ENCODE results near the gene BBS9.
"Not testable (repeated sequence)": the region's sequence is repeated elsewhere in the genome, so short reads cannot be mapped to it uniquely, and the experiment has no call there.

The BBS9 gene

GRCh38 chr7:33276325-33276724 is 147.0 kb downstream of the BBS9 start:
- no peak for DNase-seq (ENCODE audit: low read depth in 2 of 2)

- DNase-seq (ENCODE audit: low read depth in 2 of 2) = no peak
Measured at GRCh38 chr7:33276729-33277128, 147.4 kb downstream of the BBS9 start.

GRCh38 chr7:33278095-33278494 is 148.7 kb downstream of the BBS9 start:
- DNase-seq (ENCODE audit: low read depth in 2 of 2) = no peak

- DNase-seq (ENCODE audit: low read depth in 2 of 2) = no peak
Measured at GRCh38 chr7:33286501-33286900, 157.1 kb downstream of the BBS9 start.

- no peak for DNase-seq (ENCODE audit: low read depth in 2 of 2)
Measured at GRCh38 chr7:33287738-33288137, 158.4 kb downstream of the BBS9 start.

GRCh38 chr7:33298848-33299247 is 169.5 kb downstream of the BBS9 start:
- no peak for DNase-seq (ENCODE audit: low read depth in 2 of 2)

- no peak for DNase-seq (ENCODE audit: low read depth in 2 of 2)
Measured at GRCh38 chr7:33299425-33299824, 170.1 kb downstream of the BBS9 start.

- DNase-seq (ENCODE audit: low read depth in 2 of 2) = no peak
Measured at GRCh38 chr7:33300131-33300530, 170.8 kb downstream of the BBS9 start.

GRCh38 chr7:33300742-33301141 is 171.4 kb downstream of the BBS9 start:
- DNase-seq (ENCODE audit: low read depth in 2 of 2) = no peak

GRCh38 chr7:33303978-33304557 is 174.7 kb downstream of the BBS9 start:
- DNase-seq (ENCODE audit: low read depth in 2 of 2) = not testable (repeated sequence)

- no peak for DNase-seq (ENCODE audit: low read depth in 2 of 2)
Measured at GRCh38 chr7:33307205-33307604, 177.8 kb downstream of the BBS9 start.

- DNase-seq (ENCODE audit: low read depth in 2 of 2) = no peak
Measured at GRCh38 chr7:33310546-33310945, 181.2 kb downstream of the BBS9 start.

GRCh38 chr7:33325754-33326484 is 196.6 kb downstream of the BBS9 start:
- no peak for DNase-seq (ENCODE audit: low read depth in 2 of 2)

GRCh38 chr7:33326485-33326848 is 197.1 kb downstream of the BBS9 start:
- no peak for DNase-seq (ENCODE audit: low read depth in 2 of 2)

- DNase-seq (ENCODE audit: low read depth in 2 of 2) = no peak
Measured at GRCh38 chr7:33327427-33327826, 198.1 kb downstream of the BBS9 start.

- no peak for DNase-seq (ENCODE audit: low read depth in 2 of 2)
Measured at GRCh38 chr7:33334349-33334748, 205.0 kb downstream of the BBS9 start.

- no peak for DNase-seq (ENCODE audit: low read depth in 2 of 2)
Measured at GRCh38 chr7:33336820-33337219, 207.5 kb downstream of the BBS9 start.

- no peak for DNase-seq (ENCODE audit: low read depth in 2 of 2)
Measured at GRCh38 chr7:33339074-33339790, 209.9 kb downstream of the BBS9 start.

GRCh38 chr7:33346055-33346454 is 216.7 kb downstream of the BBS9 start:
- no peak for DNase-seq (ENCODE audit: low read depth in 2 of 2)

GRCh38 chr7:33350577-33350976 is 221.2 kb downstream of the BBS9 start:
- DNase-seq (ENCODE audit: low read depth in 2 of 2) = no peak

GRCh38 chr7:33351709-33352108 is 222.3 kb downstream of the BBS9 start:
- DNase-seq (ENCODE audit: low read depth in 2 of 2) = no peak

GRCh38 chr7:33354201-33354600 is 224.8 kb downstream of the BBS9 start:
- DNase-seq (ENCODE audit: low read depth in 2 of 2) = no peak

GRCh38 chr7:33355386-33355785 is 226.0 kb downstream of the BBS9 start:
- no peak for DNase-seq (ENCODE audit: low read depth in 2 of 2)

Data from stimulated activated CD8-positive, alpha-beta memory T cell treated with anti-CD3 and anti-CD28 coated beads, Interleukin-7, amount 100 ng/mL, for 4 hours (primary cell).